Caco-2 (cell line): Measurements from ENCODE around the gene ZNF384. TPM values are rescaled to one million over a fixed set of nuclear protein-coding genes. Genes with fewer than 3 reads are reported as not detected.
"Not testable (repeated sequence)": the region's sequence is repeated elsewhere in the genome, so short reads cannot be mapped to it uniquely, and the experiment has no call there.

Source experiments
- BruUV-seq: library from RNA; stranded (reverse); fragments of 400-500 nt; replicated peaks from 2 replicates; lab custom pipeline; 2021; lab: Mats Ljungman, UMichigan
- CTCF ChIA-PET: fragments of 300-600 bp; sonication (Branson Sonifier 250); formaldehyde crosslinking; loops from one replicate; lab custom pipeline; 2022; ENCODE audit warnings: antibody characterized with exemption; lab: Charles Lee
- POLR2A ChIA-PET: fragments of 300-600 bp; sonication (Branson Sonifier 250); formaldehyde crosslinking; loops from one replicate; lab custom pipeline; 2022; ENCODE audit warnings: antibody characterized with exemption; lab: Charles Lee
- DNase-seq, 2 experiments: peaks; one replicate each; pipeline versions ENCODE4 v3.0.0 to v3.0.0-alpha.2; 2020 to 2022
- H3K27me3 ChIP-seq: replicated peaks from 2 replicates; pipeline ENCODE4 v1.6.0; 2011; ENCODE audit warnings: low read length; ENCODE audit not compliant: control insufficient read depth, insufficient read depth
- H3K36me3 ChIP-seq: 2 replicates; pipeline ENCODE4 v1.5.1; 2011; ENCODE audit warnings: low read length; ENCODE audit not compliant: control insufficient read depth, insufficient read depth
- H3K4me1 ChIP-seq: fragments of 250-450 bp; sonication (Bioruptor Pico); 2 replicates; pipeline ENCODE4 v1.5.1; 2020; ENCODE audit warnings: mild to moderate bottlenecking
- H3K4me3 ChIP-seq: 2 replicates; pipeline ENCODE4 v1.5.1; 2011; ENCODE audit warnings: low read depth, mild to moderate bottlenecking, control low read depth, low read length
- H3K9me3 ChIP-seq: fragments of 250-450 bp; sonication (Bioruptor Pico); 2 replicates; pipeline ENCODE4 v1.5.1; 2020; ENCODE audit warnings: mild to moderate bottlenecking, moderate library complexity
- H3K27ac Mint-ChIP-seq: one replicate; pipeline ENCODE4 v1.8.0; 2022; ENCODE audit warnings: mixed read lengths; ENCODE audit not compliant: unreplicated experiment
- H3K27me3 Mint-ChIP-seq: one replicate; pipeline ENCODE4 v1.8.0; 2022; ENCODE audit warnings: mixed read lengths; ENCODE audit not compliant: insufficient read depth, unreplicated experiment
- H3K36me3 Mint-ChIP-seq: one replicate; pipeline ENCODE4 v1.8.0; 2022; ENCODE audit warnings: mild to moderate bottlenecking, mixed read lengths; ENCODE audit not compliant: insufficient read depth, unreplicated experiment
- H3K4me1 Mint-ChIP-seq: one replicate; pipeline ENCODE4 v1.8.0; 2022; ENCODE audit warnings: low read depth, mixed read lengths; ENCODE audit not compliant: unreplicated experiment
- H3K4me3 Mint-ChIP-seq: one replicate; pipeline ENCODE4 v1.8.0; 2022; ENCODE audit warnings: mild to moderate bottlenecking, moderate library complexity, mixed read lengths; ENCODE audit not compliant: unreplicated experiment
- H3K9me3 Mint-ChIP-seq: one replicate; pipeline ENCODE4 v1.8.0; 2022; ENCODE audit warnings: mixed read lengths; ENCODE audit not compliant: unreplicated experiment
- CTCF ChIP-seq, 2 experiments: fragments of 200-600 bp in 1 of 2; IDR thresholded peaks; 1 replicate in 1 of 2; 2 replicates in 1 of 2; pipeline versions ENCODE4 v1.5.1 to v1.8.0; 2011 to 2022; ENCODE audit warnings: antibody characterized with exemption in 1 of 2, control low read depth in 1 of 2, inconsistent platforms in 1 of 2, low read depth in 1 of 2, low read length in 1 of 2, mild to moderate bottlenecking in 1 of 2, moderate library complexity in 1 of 2; ENCODE audit not compliant: insufficient read depth in 1 of 2, severe bottlenecking in 1 of 2, unreplicated experiment in 1 of 2
- intact Hi-C: fragments of 100-400 bp; cut with micrococcal nuclease; formaldehyde crosslinking; loops from one replicate; pipeline ENCODE4 v1.10.0; 2022; ENCODE audit not compliant: unreplicated experiment
- total RNA-seq: library from RNA; stranded (reverse); gene quantifications from 2 replicates; pipeline ENCODE4 v1.2.3, GENCODE V29; 2022

Gene ZNF384
- total RNA-seq, 1 experiment from 2014 or later: 127 TPM

- intact Hi-C loops: loop anchor here (1.0 to 5.0 kb wide), 4 partner anchors 29 to 61 kb away; partner anchors contain the start of genes ING4, MLF2 and ZNF384
- ChIA-PET POLR2A (interaction anchor here (0.6 to 2.6 kb wide), 29 partner anchors 10 to 253 kb away, joined by 3 to 92 read pairs (median 4); partner anchors contain the start of genes C12orf57, CDCA3, GAPDH and MLF2), CTCF (interaction anchor here (0.6 to 4.0 kb wide), 20 partner anchors 10 to 202 kb away, joined by 3 to 44 read pairs (median 4); partner anchors contain the start of genes MLF2, NOP2, PTMS and SPSB2)
- no peaks in the 10 kb centered on the region for H3K9me3 Mint-ChIP-seq
- Histone ChIP-seq H3K4me3 (peak within 1 kb of the TSS; percentile 63), H3K27me3 (no peaks in the 10 kb centered on the region), H3K4me1 (peaks cover 11% of the 10 kb centered on the region; the same call in 1 of the 2 replicates), H3K9me3 (no peaks in the 10 kb centered on the region), H3K36me3 (no peaks in the 10 kb centered on the region)
- H3K4me1 Mint-ChIP-seq: peaks cover 11% of the 10 kb centered on the region
- peak within 1 kb of the TSS; percentile 80 for H3K27ac Mint-ChIP-seq
- H3K27me3 Mint-ChIP-seq: no peaks in the 10 kb centered on the region
- H3K36me3 Mint-ChIP-seq: peaks cover 9% of the 10 kb centered on the region
- TF ChIP-seq CTCF (IDR thresholded peaks at IDR 0.05; ENCODE audit: insufficient read depth in 1 of 2, low read depth in 1 of 2, low read length in 1 of 2, severe bottlenecking in 1 of 2, unreplicated experiment in 1 of 2): no peak
- no TSS peak for BruUV-seq
- peak; percentile 100 for DNase-seq
- H3K4me3 Mint-ChIP-seq: peak within 1 kb of the TSS; percentile 73
Measured at GRCh38 chr12:6723607-6724408, 34.6 kb upstream of the ZNF384 start, which contains the start of gene COPS7A. Gene COPS7A, plus strand, starts transcription at chr12:6724046. Its CDS starts 611 bp downstream, at chr12:6724657.

- H3K27me3 Mint-ChIP-seq: no peaks in the 10 kb centered on the region
- DNase-seq: no peak
- H3K9me3 Mint-ChIP-seq: no peaks in the 10 kb centered on the region
- Histone ChIP-seq H3K9me3 (no peaks in the 10 kb centered on the region), H3K36me3 (no peaks in the 10 kb centered on the region), H3K27me3 (no peaks in the 10 kb centered on the region), H3K4me3 (peak overlapping the region; percentile 63; the same call in 1 of the 2 replicates), H3K4me1 (peaks cover 11% of the 10 kb centered on the region; the same call in 1 of the 2 replicates)
- intact Hi-C loops: loop anchor here (5.0 kb wide), 1 partner anchor 54 kb away; no protein-coding TSS in a partner anchor
- H3K36me3 Mint-ChIP-seq: peaks cover 9% of the 10 kb centered on the region
- ChIA-PET CTCF (interaction anchor here (1.8 to 2.0 kb wide), 3 partner anchors 9 to 108 kb away, joined by 5 to 30 read pairs (median 8); partner anchors contain the start of gene ZNF384), POLR2A (interaction anchor here (1.2 to 2.6 kb wide), 2 partner anchors 34 to 155 kb away, joined by 9 to 92 read pairs; partner anchors contain the start of genes NOP2 and ZNF384)
- no peak for TF ChIP-seq CTCF (IDR thresholded peaks at IDR 0.05; ENCODE audit: insufficient read depth in 1 of 2, low read depth in 1 of 2, low read length in 1 of 2, severe bottlenecking in 1 of 2, unreplicated experiment in 1 of 2)
- no peak overlapping the region for H3K4me3 Mint-ChIP-seq
- BruUV-seq: no TSS peak
- peaks cover 11% of the 10 kb centered on the region for H3K4me1 Mint-ChIP-seq
- no peak overlapping the region for H3K27ac Mint-ChIP-seq
Measured at GRCh38 chr12:6722863-6723262, 33.7 kb upstream of the ZNF384 start.

DNA sequence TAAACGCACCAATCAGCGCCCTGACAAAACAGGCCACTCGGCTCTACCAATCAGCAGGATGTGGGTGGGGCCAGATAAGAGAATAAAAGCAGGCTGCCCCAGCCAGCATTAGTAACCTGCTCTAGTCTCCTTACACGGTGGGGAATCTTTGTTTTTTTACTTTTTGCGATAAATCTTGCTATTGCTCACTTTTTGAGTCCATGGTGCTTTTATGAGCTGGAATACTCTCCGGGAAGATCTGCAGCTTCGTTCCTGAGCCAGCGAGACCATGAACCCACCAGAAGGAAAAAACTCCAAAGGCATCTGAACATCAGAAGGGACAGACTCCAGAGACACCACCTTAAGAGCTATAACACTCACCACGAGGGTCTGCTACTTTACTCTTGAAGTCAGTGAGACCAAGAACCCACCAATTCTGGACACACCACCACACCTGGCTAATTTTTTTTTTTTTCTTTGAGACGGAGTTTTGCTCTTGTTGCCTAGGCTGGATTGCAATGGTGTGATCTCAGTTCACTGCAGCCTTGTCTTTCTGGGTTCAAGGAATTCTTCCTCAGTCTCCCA lies 27.8 kb upstream of the ZNF384 start:
- H3K36me3 Mint-ChIP-seq: no peaks in the 10 kb centered on the region
- H3K4me3 Mint-ChIP-seq: no peak overlapping the region
- H3K9me3 ChIP-seq: 0 out of 2 replicates have a peak, but pooled peaks cover 8% of the 10 kb centered on the region
- ChIA-PET CTCF (no interaction called here), POLR2A (no interaction called here)
- H3K27ac Mint-ChIP-seq: no peak overlapping the region
- TF ChIP-seq CTCF (IDR thresholded peaks at IDR 0.05; ENCODE audit: insufficient read depth in 1 of 2, low read depth in 1 of 2, low read length in 1 of 2, severe bottlenecking in 1 of 2, unreplicated experiment in 1 of 2): no peak
- H3K4me3 ChIP-seq: no peak overlapping the region
- BruUV-seq: TSS peak; percentile 98
- no peaks in the 10 kb centered on the region for H3K27me3 Mint-ChIP-seq
- no peaks in the 10 kb centered on the region for H3K4me1 Mint-ChIP-seq
- no peaks in the 10 kb centered on the region for H3K4me1 ChIP-seq
- intact Hi-C loops: no loop called here
- H3K9me3 Mint-ChIP-seq: no peaks in the 10 kb centered on the region
- DNase-seq: no peak
- H3K27me3 ChIP-seq: no peaks in the 10 kb centered on the region
- H3K36me3 ChIP-seq: no peaks in the 10 kb centered on the region

- H3K9me3 ChIP-seq, H3K4me3 Mint-ChIP-seq, intact Hi-C loops, H3K4me1 Mint-ChIP-seq, H3K36me3 ChIP-seq, BruUV-seq, H3K27me3 Mint-ChIP-seq, H3K27me3 ChIP-seq, H3K27ac Mint-ChIP-seq, POLR2A ChIA-PET, H3K4me1 ChIP-seq, H3K36me3 Mint-ChIP-seq, DNase-seq, H3K9me3 Mint-ChIP-seq, H3K4me3 ChIP-seq: not testable (repeated sequence)
- CTCF ChIA-PET: interaction anchor here (0.6 kb wide), 1 partner anchor 121 kb away, joined by 3 read pairs; no protein-coding TSS in a partner anchor
Measured at GRCh38 chr12:6716031-6716873, 27.1 kb upstream of the ZNF384 start.
